Activated naive CD8-positive, alpha-beta T cell treated with anti-CD3 and anti-CD28 coated beads for 36 hours (primary cell): ENCODE data around the gene CASZ1. TPM values are rescaled to one million over a fixed set of nuclear protein-coding genes. Genes with fewer than 3 reads are reported as not detected.

Source experiments
- DNase-seq: peaks from one replicate; pipeline ENCODE4 v3.0.0; 2021
- H3K27ac Mint-ChIP-seq: one replicate; pipeline ENCODE4 v1.8.0; 2022; ENCODE audit warnings: mild to moderate bottlenecking, moderate library complexity, mixed read lengths
- H3K27me3 Mint-ChIP-seq: one replicate; pipeline ENCODE4 v1.8.0; 2022; ENCODE audit warnings: mild to moderate bottlenecking, mixed read lengths
- H3K36me3 Mint-ChIP-seq: one replicate; pipeline ENCODE4 v1.8.0; 2021; ENCODE audit warnings: mild to moderate bottlenecking, mixed read lengths
- H3K4me1 Mint-ChIP-seq: one replicate; pipeline ENCODE4 v1.8.0; 2021; ENCODE audit warnings: mixed read lengths
- H3K4me3 Mint-ChIP-seq: one replicate; pipeline ENCODE4 v1.8.0; 2022; ENCODE audit warnings: mild to moderate bottlenecking, moderate library complexity, mixed read lengths
- H3K9me3 Mint-ChIP-seq: one replicate; pipeline ENCODE4 v1.8.0; 2022; ENCODE audit warnings: mixed read lengths
- total RNA-seq, 2 experiments: library from RNA; stranded (reverse); gene quantifications; one replicate each; pipeline ENCODE4 v1.2.3, GENCODE V29; 2021

CASZ1 gene
- total RNA-seq, 2 experiments from 2014 or later, result 2.2 to 2.3 TPM

GRCh38 chr1:10635992-10636391, 160.5 kb downstream of the CASZ1 start:
- Mint-ChIP-seq H3K27me3 (peaks cover 3% of the 10 kb centered on the region), H3K4me3 (no peak overlapping the region), H3K36me3 (no peaks in the 10 kb centered on the region), H3K9me3 (no peaks in the 10 kb centered on the region), H3K4me1 (peaks cover 1% of the 10 kb centered on the region), H3K27ac (no peak overlapping the region)
- DNase-seq, result no peak

- H3K27me3 Mint-ChIP-seq, result peaks cover 3% of the 10 kb centered on the region
- no peak overlapping the region for H3K27ac Mint-ChIP-seq
- no peak overlapping the region for H3K4me3 Mint-ChIP-seq
- no peaks in the 10 kb centered on the region for H3K36me3 Mint-ChIP-seq
- peaks cover 1% of the 10 kb centered on the region for H3K4me1 Mint-ChIP-seq
- no peaks in the 10 kb centered on the region for H3K9me3 Mint-ChIP-seq
- no peak for DNase-seq
These were observed 161.2 kb downstream of the CASZ1 start for GRCh38 chr1:10635085-10635896.

GRCh38 chr1:10634428-10635084, 161.9 kb downstream of the CASZ1 start:
- Mint-ChIP-seq H3K9me3 (no peaks in the 10 kb centered on the region), H3K27ac (no peak overlapping the region), H3K4me1 (peaks cover 1% of the 10 kb centered on the region)

GRCh38 chr1:10634075-10634427, 162.4 kb downstream of the CASZ1 start:
- Mint-ChIP-seq H3K4me3 (no peak overlapping the region), H3K27me3 (peaks cover 3% of the 10 kb centered on the region), H3K4me1 (peaks cover 1% of the 10 kb centered on the region), H3K36me3 (peaks cover 4% of the 10 kb centered on the region), H3K27ac (no peak overlapping the region), H3K9me3 (no peaks in the 10 kb centered on the region)
- DNase-seq, result no peak

More at GRCh38 chr1:10634428-10635084, 161.9 kb downstream of the CASZ1 start:
- no peak for DNase-seq
- peaks cover 3% of the 10 kb centered on the region for H3K27me3 Mint-ChIP-seq
- H3K4me3 Mint-ChIP-seq, result no peak overlapping the region
- H3K36me3 Mint-ChIP-seq, result peaks cover under 1% of the 10 kb centered on the region

GRCh38 chr1:10633416-10633815, 163.0 kb downstream of the CASZ1 start:
- Mint-ChIP-seq H3K36me3 (peaks cover 4% of the 10 kb centered on the region), H3K27ac (no peak overlapping the region), H3K27me3 (peaks cover 3% of the 10 kb centered on the region)

GRCh38 chr1:10632691-10633090, 163.8 kb downstream of the CASZ1 start:
- Mint-ChIP-seq H3K27me3 (peaks cover 3% of the 10 kb centered on the region), H3K4me1 (peaks cover 1% of the 10 kb centered on the region), H3K9me3 (no peaks in the 10 kb centered on the region), H3K36me3 (peaks cover 4% of the 10 kb centered on the region), H3K27ac (no peak overlapping the region), H3K4me3 (no peak overlapping the region)
- DNase-seq, result no peak

More at GRCh38 chr1:10633416-10633815, 163.0 kb downstream of the CASZ1 start:
- Mint-ChIP-seq H3K4me1 (peaks cover 1% of the 10 kb centered on the region), H3K9me3 (no peaks in the 10 kb centered on the region), H3K4me3 (no peak overlapping the region)
- no peak for DNase-seq

- Mint-ChIP-seq H3K9me3 (no peaks in the 10 kb centered on the region), H3K4me1 (no peaks in the 10 kb centered on the region), H3K27me3 (peaks cover under 1% of the 10 kb centered on the region), H3K27ac (no peak overlapping the region), H3K4me3 (no peak overlapping the region), H3K36me3 (peaks cover 4% of the 10 kb centered on the region)
- no peak for DNase-seq
These were observed 164.4 kb downstream of the CASZ1 start for GRCh38 chr1:10631811-10632593.

- Mint-ChIP-seq H3K27me3 (no peaks in the 10 kb centered on the region), H3K4me1 (no peaks in the 10 kb centered on the region), H3K4me3 (no peak overlapping the region), H3K27ac (no peak overlapping the region), H3K36me3 (peaks cover 4% of the 10 kb centered on the region), H3K9me3 (no peaks in the 10 kb centered on the region)
- no peak for DNase-seq
These were observed 165.2 kb downstream of the CASZ1 start for GRCh38 chr1:10631121-10631810.

GRCh38 chr1:10630661-10631120, 165.8 kb downstream of the CASZ1 start:
- Mint-ChIP-seq H3K9me3 (no peaks in the 10 kb centered on the region), H3K4me3 (no peak overlapping the region), H3K36me3 (peaks cover 4% of the 10 kb centered on the region), H3K27ac (no peak overlapping the region), H3K4me1 (no peaks in the 10 kb centered on the region), H3K27me3 (no peaks in the 10 kb centered on the region)
- DNase-seq, result no peak

GRCh38 chr1:10629816-10630571, 166.5 kb downstream of the CASZ1 start:
- no peak for DNase-seq
- Mint-ChIP-seq H3K27me3 (no peaks in the 10 kb centered on the region), H3K4me1 (no peaks in the 10 kb centered on the region), H3K27ac (no peak overlapping the region), H3K36me3 (peaks cover 4% of the 10 kb centered on the region), H3K9me3 (no peaks in the 10 kb centered on the region), H3K4me3 (no peak overlapping the region)

GRCh38 chr1:10629091-10629815, 167.2 kb downstream of the CASZ1 start:
- H3K27ac Mint-ChIP-seq, result no peak overlapping the region
- H3K4me1 Mint-ChIP-seq, result no peaks in the 10 kb centered on the region
- H3K4me3 Mint-ChIP-seq, result no peak overlapping the region
- H3K36me3 Mint-ChIP-seq, result peaks cover 4% of the 10 kb centered on the region
- no peak for DNase-seq
- H3K27me3 Mint-ChIP-seq, result no peaks in the 10 kb centered on the region
- no peaks in the 10 kb centered on the region for H3K9me3 Mint-ChIP-seq

- no peaks in the 10 kb centered on the region for H3K9me3 Mint-ChIP-seq
- DNase-seq, result no peak
- H3K27me3 Mint-ChIP-seq, result no peaks in the 10 kb centered on the region
- H3K36me3 Mint-ChIP-seq, result peaks cover 4% of the 10 kb centered on the region
- H3K27ac Mint-ChIP-seq, result no peak overlapping the region
- H3K4me1 Mint-ChIP-seq, result no peaks in the 10 kb centered on the region
- H3K4me3 Mint-ChIP-seq, result no peak overlapping the region
These were observed 167.8 kb downstream of the CASZ1 start for GRCh38 chr1:10628685-10629084.

GRCh38 chr1:10626791-10627410, 169.5 kb downstream of the CASZ1 start:
- H3K36me3 Mint-ChIP-seq, result peaks cover 4% of the 10 kb centered on the region
- no peak overlapping the region for H3K27ac Mint-ChIP-seq
- H3K4me1 Mint-ChIP-seq, result no peaks in the 10 kb centered on the region
- no peak overlapping the region for H3K4me3 Mint-ChIP-seq
- no peak for DNase-seq
- H3K9me3 Mint-ChIP-seq, result no peaks in the 10 kb centered on the region
- no peaks in the 10 kb centered on the region for H3K27me3 Mint-ChIP-seq
